ENCODE results near the gene GBA3.

Gene GBA3

DNA sequence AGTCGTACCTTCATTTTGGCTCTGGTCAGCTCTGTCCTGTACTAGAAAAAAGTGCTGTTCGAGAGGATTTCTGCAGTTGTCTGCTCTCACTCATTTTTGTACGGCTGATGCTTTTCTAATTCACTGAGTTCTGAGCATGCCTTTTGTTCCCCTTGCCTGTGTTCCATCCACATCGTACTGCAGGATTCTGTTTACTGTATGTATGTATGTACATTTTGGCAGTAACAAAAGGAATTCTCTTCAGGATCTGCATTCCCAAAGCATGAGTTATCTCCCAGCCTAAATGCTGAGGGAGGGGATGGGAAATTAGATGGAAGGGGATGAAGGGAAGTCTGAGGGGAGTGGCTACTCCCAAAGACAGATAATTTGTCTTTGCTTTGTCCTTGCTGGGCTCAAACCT is 87.6 kb downstream of the GBA3 start:
- no peak for DNase-seq (ENCODE audit: low read depth in 2 of 2)

DNA sequence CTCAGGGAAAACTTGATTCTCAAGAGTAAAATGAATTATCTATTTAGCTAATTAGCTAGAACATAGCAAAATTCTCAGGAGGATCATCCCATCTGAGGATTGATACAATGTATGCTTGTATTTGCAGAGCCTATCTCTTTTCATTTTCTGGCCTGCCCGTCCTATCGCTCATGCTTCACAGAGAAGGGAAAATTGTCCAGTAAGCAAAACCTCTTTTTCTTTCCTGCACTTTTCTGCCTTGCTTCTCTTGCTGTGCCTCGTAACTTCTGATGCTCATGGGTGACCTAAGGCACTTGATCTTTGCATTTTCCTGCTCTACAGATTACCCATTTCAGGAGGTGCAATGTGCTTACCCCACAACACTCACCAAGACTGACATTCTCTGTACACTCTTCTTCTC is 88.1 kb downstream of the GBA3 start:
- DNase-seq (ENCODE audit: low read depth in 2 of 2): no peak

DNA sequence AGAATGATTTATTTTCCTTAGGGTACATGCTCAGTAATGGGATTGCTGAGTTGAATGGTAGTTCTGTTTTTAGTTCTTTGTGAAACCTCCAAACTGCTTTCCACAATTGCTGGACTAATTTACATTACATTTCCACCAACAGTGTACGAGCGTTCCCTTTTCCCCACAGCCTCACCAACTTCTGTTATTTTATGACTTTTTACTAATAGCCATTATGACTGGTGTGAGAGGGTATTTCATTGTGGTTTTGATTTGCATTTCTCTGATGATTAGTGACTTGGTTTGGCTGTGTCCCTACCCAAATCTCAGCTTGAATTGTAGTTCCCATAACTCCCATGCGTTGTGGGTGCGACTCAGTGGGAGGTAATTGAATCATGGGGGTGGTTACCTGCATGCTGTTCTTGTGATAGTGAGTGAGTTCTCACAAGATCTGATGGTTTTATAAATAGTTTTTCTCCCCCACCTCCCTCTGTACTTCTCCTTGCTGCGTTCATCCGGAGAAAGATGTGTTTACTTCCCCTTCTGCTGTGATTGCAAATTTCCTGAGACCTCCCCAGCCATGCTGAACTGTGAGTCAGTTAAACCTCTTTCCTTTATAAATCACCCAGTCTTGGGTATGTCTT is 95.1 kb downstream of the GBA3 start:
- DNase-seq (ENCODE audit: low read depth in 2 of 2): no peak

DNA sequence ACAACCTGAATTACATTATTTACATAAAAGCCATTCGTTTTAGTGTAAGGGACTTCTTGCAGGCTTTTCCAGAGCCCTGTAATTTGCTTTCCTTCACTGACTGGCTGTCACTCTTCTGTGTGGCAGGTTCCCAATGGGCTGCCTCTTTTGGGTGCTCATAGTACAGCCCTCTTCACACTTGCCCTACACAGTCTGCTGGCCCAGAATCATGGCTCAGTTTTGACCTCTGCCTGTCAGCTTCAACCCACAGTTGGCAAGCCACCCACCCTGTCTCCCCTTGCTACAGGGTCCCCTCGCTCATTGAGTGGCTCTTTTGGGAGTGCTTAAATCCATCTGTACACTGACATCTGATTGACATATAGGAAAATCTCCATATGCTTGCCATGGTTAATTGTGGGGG is 97.9 kb downstream of the GBA3 start:
- DNase-seq (ENCODE audit: low read depth in 2 of 2): no peak

DNA sequence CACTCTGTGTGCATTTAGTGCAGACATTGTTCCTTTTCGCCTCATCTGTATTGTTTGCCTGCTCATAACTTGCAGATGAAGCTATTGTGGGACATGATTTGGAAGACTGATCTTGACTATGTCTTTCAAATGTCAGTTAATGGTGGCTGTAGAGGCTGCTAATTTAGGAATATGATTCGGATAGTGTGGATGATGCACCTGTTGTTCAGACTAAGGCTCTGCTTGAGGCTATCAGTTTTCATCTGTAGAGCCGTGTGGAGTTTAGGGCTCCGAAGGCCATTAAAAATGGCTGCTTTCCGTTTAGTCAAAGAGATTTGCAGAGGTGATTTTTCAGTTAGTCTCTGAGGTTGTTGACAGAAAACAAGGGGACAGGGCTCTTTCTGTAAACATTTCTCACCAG is 102.0 kb downstream of the GBA3 start:
- DNase-seq (ENCODE audit: low read depth in 2 of 2): no peak

DNA sequence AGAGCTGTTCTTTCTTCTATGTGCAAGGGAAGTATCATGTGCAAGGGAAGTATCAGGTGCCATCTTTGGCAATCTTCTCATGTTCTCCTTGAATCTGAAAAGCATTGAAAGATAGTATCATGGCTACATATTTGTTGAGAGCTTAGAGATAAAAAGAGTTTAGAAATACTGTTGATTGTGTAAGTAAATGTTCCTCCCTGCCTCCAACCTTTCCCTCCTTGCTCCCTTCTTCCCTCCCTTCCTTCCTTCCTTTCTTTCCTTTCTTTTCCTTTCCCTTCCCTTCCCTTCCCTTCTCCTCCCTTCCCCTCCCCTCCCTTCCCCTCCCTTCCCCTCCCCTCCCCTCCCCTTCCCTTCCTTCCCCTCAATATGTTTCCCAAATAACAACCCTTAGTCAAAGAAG is 108.7 kb downstream of the GBA3 start:
- DNase-seq (ENCODE audit: low read depth in 2 of 2): no peak

DNA sequence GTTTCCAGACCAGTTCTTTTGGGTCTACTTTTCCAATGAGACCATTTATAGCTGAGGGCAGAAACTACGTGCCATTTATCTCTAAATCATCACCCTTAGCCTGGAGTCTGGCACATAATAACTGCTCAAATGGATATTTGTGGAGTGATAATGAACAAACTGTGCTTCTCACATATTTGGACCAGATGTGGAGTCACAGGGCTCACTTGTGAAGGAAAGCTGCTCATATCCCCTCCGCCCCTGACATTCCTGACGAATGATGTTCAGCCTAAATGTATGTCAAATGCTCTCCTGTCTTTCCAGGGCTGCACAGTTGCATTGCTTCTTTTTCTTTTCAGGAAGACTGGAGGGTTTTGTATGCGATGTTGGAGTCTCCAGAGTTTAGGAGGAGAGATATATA is 110.1 kb downstream of the GBA3 start:
- no peak for DNase-seq (ENCODE audit: low read depth in 2 of 2)

DNA sequence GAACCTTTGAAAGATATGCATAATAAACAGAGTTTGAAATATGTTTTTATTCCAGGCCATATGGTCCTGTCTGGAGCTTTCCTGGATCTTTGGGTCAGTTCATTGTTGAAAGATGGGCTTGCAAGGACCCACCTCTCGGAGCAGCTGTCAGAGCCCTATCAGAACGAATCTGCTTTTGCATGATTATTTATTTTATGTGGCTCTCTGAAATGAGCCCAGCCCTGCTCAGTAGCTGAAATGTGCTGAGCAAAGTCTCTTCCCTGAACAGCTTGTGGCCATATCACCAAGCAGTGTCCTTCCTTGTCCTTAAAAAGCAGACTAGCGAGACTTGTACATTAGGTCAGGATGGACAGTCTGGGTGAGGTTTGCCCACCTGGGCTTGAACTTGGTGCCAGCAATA is 110.8 kb downstream of the GBA3 start:
- no peak for DNase-seq (ENCODE audit: low read depth in 2 of 2)

DNA sequence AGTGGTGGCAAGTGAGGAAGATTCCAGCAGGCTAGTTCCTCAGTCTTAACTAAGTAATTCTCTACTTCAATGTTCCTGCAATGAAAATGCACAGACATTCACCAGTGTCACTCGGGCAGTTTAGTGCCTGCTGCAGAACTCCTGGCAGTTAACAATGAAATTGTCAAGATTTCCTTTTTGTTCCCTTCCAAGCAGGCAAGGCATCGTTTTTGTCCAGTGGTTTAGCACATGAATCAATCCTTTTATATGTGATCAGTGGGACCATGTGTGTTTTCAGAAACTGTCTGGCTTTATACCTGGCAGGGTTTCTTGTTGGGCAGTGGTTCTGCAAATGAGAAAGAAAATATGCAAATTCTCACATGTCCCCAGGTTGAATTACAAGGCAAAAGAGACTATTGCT is 122.2 kb downstream of the GBA3 start:
- DNase-seq (ENCODE audit: low read depth in 2 of 2): no peak

DNA sequence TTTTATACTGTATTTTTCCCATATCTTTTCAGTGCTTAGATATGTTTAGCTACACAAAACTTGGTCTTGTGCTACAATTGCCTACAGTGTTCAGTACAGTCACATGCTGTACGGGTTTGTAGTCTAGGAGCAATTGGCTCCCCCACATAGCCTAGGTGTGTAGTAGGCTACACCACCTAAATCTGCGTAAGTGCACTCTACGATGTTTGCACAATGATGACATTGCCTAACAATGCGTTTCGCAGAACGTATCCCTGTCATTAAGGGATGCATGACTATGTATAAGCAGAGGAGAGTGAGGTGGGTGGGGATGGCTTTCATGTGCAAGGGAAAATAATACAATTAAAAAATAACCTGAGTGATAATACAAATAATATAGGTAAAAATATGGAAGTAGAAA is 131.4 kb downstream of the GBA3 start:
- no peak for DNase-seq (ENCODE audit: low read depth in 2 of 2)

DNA sequence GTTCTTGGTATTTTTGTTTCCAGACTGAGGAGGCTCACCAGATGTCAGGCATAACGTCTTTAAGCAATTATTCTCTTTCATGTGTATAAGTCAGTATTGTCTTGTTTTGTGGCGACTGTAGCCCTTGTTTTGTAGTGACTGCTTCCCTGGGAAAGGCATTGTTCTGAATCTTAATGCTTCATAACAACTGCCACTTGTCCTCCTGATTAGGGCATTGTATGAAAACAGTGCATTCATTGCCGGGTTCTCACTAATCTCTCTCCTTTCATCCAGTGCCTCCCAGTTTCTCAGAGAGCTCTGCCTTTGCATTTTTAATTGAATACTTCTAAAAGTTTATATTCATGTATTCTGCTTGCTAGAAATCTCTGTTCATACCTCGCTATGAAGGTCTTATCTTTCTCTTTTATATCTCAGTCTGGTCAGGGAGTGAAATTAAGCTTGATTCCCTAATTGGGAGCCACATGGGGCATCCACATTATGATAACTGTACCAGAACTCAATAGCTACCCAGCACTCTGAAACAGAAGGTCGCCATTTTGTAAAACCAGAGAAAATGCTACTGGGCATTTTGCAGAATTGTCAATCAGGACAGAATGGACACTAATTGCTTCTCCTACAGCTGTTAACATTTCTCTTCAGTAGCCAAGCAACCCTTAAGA is 149.8 kb downstream of the GBA3 start:
- no peak for DNase-seq (ENCODE audit: low read depth in 2 of 2)

DNA sequence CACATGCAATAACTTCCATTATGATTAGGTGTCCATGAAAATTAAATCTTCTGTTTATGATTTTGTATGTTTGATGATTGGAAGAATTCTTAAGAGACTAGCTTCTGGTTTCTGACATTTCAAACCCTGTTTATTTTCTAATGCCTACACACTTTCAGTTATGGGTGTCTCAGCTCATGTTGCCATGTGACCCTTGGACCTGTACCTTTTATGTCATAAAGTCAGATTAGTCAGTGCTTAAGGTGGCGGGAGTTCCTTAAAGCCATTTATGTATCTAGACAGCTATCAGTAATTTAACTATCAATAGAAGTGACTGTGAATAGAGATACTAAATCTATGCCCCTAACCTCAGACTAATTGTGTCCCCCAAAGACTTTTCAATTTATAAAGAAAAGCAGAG is 155.6 kb downstream of the GBA3 start:
- DNase-seq (ENCODE audit: low read depth in 2 of 2): no peak

DNA sequence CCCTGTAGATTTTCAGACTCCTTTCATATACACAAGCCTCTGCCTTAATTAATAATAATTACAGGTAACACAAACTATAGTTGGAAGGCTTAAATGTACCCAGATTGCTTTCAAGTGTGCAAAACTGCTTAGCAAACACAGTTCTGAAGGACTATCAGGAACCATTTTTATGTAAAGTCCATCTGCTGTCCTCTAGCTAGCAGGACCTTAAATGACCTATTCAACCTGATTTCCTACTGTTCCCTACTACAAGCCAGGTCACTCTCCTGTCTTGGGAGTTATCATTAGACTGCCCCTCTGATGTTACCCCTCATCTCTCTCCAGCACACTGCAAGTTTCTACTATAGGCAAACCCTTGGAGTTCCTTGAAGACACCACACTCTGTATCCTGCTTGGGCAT is 157.3 kb downstream of the GBA3 start:
- DNase-seq (ENCODE audit: low read depth in 2 of 2): no peak

DNA sequence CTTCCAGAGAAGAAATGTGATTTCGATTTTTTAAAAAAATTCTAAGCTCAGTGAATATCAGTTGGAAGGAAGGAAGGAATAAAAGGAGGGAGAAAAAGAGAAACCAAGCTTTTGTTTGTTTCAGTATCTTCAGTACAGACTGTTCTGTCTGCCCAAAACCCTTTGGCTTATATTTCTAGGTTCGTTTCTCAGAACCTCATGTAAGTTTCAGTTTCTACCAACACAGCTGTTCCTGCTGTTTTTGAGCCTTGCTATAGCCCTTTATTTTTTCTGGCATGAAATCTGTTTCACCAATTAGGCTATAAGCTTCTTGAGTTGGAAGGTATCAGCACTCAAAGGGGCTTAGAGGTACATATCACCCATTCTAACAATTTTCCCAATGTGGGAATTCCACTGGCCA is 157.9 kb downstream of the GBA3 start:
- no peak for DNase-seq (ENCODE audit: low read depth in 2 of 2)

DNA sequence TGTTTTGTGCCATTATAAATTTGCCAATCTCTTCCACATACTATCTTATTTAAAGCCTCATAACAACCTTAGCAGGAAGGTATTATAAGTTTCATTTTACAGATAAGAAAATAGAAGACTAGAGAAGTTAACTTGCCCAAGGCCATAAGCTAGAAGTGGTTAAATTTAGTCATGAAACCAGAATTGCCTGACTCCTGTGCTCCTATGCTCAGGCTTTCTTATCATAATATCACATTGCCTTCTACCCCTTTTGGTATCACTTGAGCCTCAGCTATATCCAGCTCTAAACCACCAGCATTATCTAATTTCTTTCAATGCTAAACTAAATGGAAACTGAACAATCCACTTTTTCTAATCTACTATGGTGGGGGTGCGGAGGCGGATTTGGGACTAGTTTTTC is 164.7 kb downstream of the GBA3 start:
- no peak for DNase-seq (ENCODE audit: low read depth in 2 of 2)

DNA sequence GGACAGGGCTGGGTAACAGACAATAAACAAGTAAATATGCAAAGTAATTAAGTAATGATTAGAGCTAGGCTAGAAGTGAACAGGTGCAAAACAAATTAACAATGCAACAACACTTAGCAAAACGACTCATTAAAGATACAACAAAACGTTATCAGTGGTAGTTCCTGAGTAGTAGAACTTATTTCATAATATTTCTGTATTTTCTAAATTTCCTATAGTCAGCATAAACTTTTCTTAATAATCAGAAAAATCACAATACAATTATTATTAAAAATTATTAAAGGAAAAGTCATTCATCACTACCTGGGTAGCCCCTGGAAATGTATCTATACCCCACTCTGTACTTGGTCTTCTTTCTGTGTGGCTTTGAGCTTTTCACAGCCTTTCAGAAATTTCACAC is 166.6 kb downstream of the GBA3 start:
- no peak for DNase-seq (ENCODE audit: low read depth in 2 of 2)
